Measurements from ENCODE around the gene LTBP1.
"Not testable (repeated sequence)": the region's sequence is repeated elsewhere in the genome, so short reads cannot be mapped to it uniquely, and the experiment has no call there.

The LTBP1 gene

GRCh38 chr2:33158482-33159003, 211.8 kb downstream of the LTBP1 start:
- peak; percentile 84 for DNase-seq

GRCh38 chr2:33160191-33160590, 213.4 kb downstream of the LTBP1 start:
- DNase-seq, result peak; percentile 55

GRCh38 chr2:33166287-33166881, 219.6 kb downstream of the LTBP1 start:
- DNase-seq, result peak; percentile 50

GRCh38 chr2:33167622-33168245, 221.0 kb downstream of the LTBP1 start:
- peak; percentile 51 for DNase-seq

- DNase-seq, result no peak
Observed at GRCh38 chr2:33168425-33168824, 221.7 kb downstream of the LTBP1 start.

- DNase-seq, result no peak
Observed at GRCh38 chr2:33168922-33169321, 222.2 kb downstream of the LTBP1 start.

GRCh38 chr2:33170251-33170650, 223.5 kb downstream of the LTBP1 start:
- DNase-seq, result not testable (repeated sequence)

- no peak for DNase-seq
Observed at GRCh38 chr2:33177627-33178026, 230.9 kb downstream of the LTBP1 start.

GRCh38 chr2:33178209-33178608, 231.5 kb downstream of the LTBP1 start:
- DNase-seq, result no peak

- no peak for DNase-seq
Observed at GRCh38 chr2:33180915-33181314, 234.2 kb downstream of the LTBP1 start.

GRCh38 chr2:33181466-33181865, 234.7 kb downstream of the LTBP1 start:
- no peak for DNase-seq

- DNase-seq, result no peak
Observed at GRCh38 chr2:33184041-33184440, 237.3 kb downstream of the LTBP1 start.

- DNase-seq, result no peak
Observed at GRCh38 chr2:33186937-33187336, 240.2 kb downstream of the LTBP1 start.

GRCh38 chr2:33188799-33189198, 242.0 kb downstream of the LTBP1 start:
- no peak for DNase-seq

GRCh38 chr2:33190393-33190937, 243.7 kb downstream of the LTBP1 start:
- DNase-seq, result no peak

- no peak for DNase-seq
Observed at GRCh38 chr2:33195891-33196290, 249.1 kb downstream of the LTBP1 start.

- no peak for DNase-seq
Observed at GRCh38 chr2:33196700-33197099, 249.9 kb downstream of the LTBP1 start.

- no peak for DNase-seq
Observed at GRCh38 chr2:33197198-33197938, 250.6 kb downstream of the LTBP1 start.

GRCh38 chr2:33202641-33203522, 256.1 kb downstream of the LTBP1 start:
- DNase-seq, result no peak

- no peak for DNase-seq
Observed at GRCh38 chr2:33204945-33205344, 258.2 kb downstream of the LTBP1 start.

- no peak for DNase-seq
Observed at GRCh38 chr2:33205693-33206434, 259.1 kb downstream of the LTBP1 start.
